ENCODE measurements around the gene HMG20A.
A peak's percentile ranks its signal among the peaks of the same experiment; 100 is the strongest.
"Not testable (repeated sequence)": the region's sequence is repeated elsewhere in the genome, so short reads cannot be mapped to it uniquely, and the experiment has no call there.

Gene HMG20A

GRCh38 chr15:77398927-77399326 lies 21.8 kb upstream of the HMG20A start:
- no peak overlapping the region for H3K27ac Mint-ChIP-seq
- H3K27me3 Mint-ChIP-seq (ENCODE audit: low read depth) = no peaks in the 10 kb centered on the region
- no peaks in the 10 kb centered on the region for H3K4me1 Mint-ChIP-seq

GRCh38 chr15:77400258-77400657 lies 20.4 kb upstream of the HMG20A start:
- H3K36me3 Mint-ChIP-seq (ENCODE audit: low read depth) = peaks cover 43% of the 10 kb centered on the region
- no peak overlapping the region for H3K4me3 Mint-ChIP-seq
- no peak overlapping the region for H3K27ac Mint-ChIP-seq
- no peaks in the 10 kb centered on the region for H3K27me3 Mint-ChIP-seq (ENCODE audit: low read depth)
- H3K4me1 Mint-ChIP-seq = no peaks in the 10 kb centered on the region
- peaks cover 52% of the 10 kb centered on the region for H3K9me3 Mint-ChIP-seq
- TF ChIP-seq CTCF (IDR thresholded peaks at IDR 0.05; ENCODE audit: unreplicated experiment in 3 of 3) = no peak

More at GRCh38 chr15:77398927-77399326, 21.8 kb upstream of the HMG20A start:
- no peak for TF ChIP-seq CTCF (IDR thresholded peaks at IDR 0.05; ENCODE audit: unreplicated experiment in 3 of 3)
- no peak overlapping the region for H3K4me3 Mint-ChIP-seq
- peaks cover 50% of the 10 kb centered on the region for H3K36me3 Mint-ChIP-seq (ENCODE audit: low read depth)
- peaks cover 61% of the 10 kb centered on the region for H3K9me3 Mint-ChIP-seq

DNA sequence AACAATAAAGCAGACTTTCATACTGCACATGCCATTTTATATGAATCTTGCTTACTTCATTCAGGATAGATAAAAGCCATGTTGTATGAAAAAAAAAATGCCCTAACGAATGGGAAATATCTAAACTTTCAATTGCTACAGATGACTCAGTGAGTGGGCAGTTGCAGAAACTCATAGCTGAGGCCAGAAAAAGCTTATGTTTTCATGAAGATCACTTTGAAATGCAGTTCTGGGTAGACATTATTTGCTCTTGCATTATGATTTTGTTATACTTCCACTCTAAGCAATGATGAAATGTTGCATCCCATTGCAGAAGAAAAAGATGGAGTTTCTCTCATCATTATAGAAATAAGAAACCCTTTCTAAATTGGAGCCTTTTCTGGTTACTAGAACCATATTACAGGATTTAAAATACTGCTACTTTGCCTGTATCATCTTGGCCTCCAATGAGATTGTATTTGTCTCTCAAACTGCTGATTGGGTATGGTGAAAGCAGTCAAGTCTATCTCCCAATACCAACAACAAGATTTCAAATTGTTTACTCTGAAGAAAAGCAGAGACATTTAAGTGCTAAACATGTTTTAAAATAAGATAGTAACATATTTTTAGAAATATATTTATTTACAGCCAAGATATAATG lies 17.8 kb upstream of the HMG20A start:
- no peak overlapping the region for H3K27ac Mint-ChIP-seq

DNA sequence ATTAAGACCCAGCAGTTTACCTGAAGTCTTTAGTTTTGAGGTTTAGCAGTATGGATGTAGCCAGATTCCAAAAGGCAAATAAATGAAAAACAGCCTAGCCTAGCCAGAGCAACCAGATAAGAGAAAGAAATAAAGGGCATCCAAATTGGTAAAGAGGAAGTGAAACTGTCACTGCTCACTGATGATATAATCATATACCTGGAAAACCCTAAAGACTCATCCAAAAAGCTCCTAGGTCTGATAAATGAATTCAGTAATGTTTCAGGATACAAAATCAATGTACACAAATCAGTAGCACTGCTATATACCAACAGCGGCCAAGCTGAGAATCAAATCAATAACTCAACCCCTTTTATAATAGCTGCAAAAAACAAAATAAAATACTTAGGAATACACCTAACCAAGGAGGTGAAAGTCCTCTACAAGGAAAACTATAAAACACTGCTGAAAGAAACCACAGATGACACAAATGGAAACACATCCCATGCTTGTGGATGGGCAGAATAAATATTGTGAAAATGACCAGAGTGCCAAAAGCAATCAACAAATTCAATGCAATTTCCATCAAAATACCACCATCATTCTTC lies 14.4 kb upstream of the HMG20A start:
- not testable (repeated sequence) for H3K4me3 Mint-ChIP-seq; H3K9me3 Mint-ChIP-seq; H3K27me3 Mint-ChIP-seq (ENCODE audit: low read depth); H3K27ac Mint-ChIP-seq; H3K4me1 Mint-ChIP-seq
- peaks cover 11% of the 10 kb centered on the region for H3K36me3 Mint-ChIP-seq (ENCODE audit: low read depth)

More for the DNA sequence above, 17.8 kb upstream of the HMG20A start:
- Mint-ChIP-seq H3K27me3 (ENCODE audit: low read depth) (no peaks in the 10 kb centered on the region), H3K4me3 (no peak overlapping the region), H3K4me1 (no peaks in the 10 kb centered on the region), H3K9me3 (peaks cover 38% of the 10 kb centered on the region), H3K36me3 (ENCODE audit: low read depth) (peaks cover 37% of the 10 kb centered on the region)
- TF ChIP-seq CTCF (IDR thresholded peaks at IDR 0.05; ENCODE audit: unreplicated experiment in 3 of 3) = no peak

GRCh38 chr15:77406846-77407245 lies 13.8 kb upstream of the HMG20A start:
- H3K27ac Mint-ChIP-seq = no peak overlapping the region
- peaks cover 8% of the 10 kb centered on the region for H3K9me3 Mint-ChIP-seq
- no peak for TF ChIP-seq CTCF (IDR thresholded peaks at IDR 0.05; ENCODE audit: unreplicated experiment in 3 of 3)
- peaks cover 10% of the 10 kb centered on the region for H3K36me3 Mint-ChIP-seq (ENCODE audit: low read depth)
- peaks cover 4% of the 10 kb centered on the region for H3K4me1 Mint-ChIP-seq
- H3K27me3 Mint-ChIP-seq (ENCODE audit: low read depth) = no peaks in the 10 kb centered on the region
- H3K4me3 Mint-ChIP-seq = no peak overlapping the region

DNA sequence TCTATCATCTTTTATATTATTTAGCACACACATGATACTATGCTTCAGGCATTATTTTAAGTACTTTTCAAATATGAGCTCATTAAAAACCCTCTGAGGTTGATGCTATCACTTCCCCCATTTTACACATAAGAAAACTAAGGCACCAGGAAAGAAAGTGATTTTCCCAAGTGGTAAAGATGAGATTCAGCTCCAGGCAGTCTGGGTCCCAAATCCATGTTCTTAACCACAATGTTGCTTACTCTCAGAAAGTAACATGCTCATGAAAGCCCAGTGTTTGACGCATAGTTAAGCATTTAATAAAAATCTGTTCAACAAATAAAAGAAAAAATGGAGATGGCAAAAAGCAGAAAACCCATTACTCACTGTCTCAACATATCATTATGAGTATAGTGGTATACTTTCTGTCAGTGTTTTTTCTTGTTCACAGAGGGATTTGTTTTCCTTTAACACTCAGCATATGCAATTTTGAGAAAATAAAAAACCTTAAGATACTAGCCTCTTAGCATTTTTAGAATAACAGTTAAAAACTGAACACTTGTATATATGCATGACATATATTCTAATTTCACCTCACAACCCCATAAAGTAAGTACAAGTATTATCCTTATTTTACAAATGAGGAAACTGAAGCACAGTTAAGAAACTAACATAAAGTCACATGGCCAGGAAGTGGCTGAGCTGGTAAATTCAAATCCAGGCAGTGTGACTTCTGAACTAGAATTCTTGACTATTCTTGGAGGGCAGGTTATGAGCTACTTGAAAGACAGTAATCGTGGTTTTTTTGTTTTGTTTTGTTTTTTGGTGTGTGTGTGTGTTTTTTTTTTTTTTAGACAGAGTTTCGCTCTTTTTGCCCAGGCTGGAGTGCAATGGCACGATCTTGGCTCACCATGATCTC lies 11.2 kb upstream of the HMG20A start:
- TF ChIP-seq CTCF (IDR thresholded peaks at IDR 0.05; ENCODE audit: unreplicated experiment in 3 of 3) = no peak
- Mint-ChIP-seq H3K27ac (peak overlapping the region in 1 of 3 experiments; percentile 24), H3K9me3 (peaks cover 8% of the 10 kb centered on the region), H3K36me3 (ENCODE audit: low read depth) (peaks cover 10% of the 10 kb centered on the region), H3K27me3 (ENCODE audit: low read depth) (no peaks in the 10 kb centered on the region), H3K4me1 (peaks cover 19% of the 10 kb centered on the region), H3K4me3 (no peak overlapping the region)

GRCh38 chr15:77410157-77410500 lies 10.6 kb upstream of the HMG20A start:
- peaks cover 19% of the 10 kb centered on the region for H3K4me1 Mint-ChIP-seq
- not testable (repeated sequence) for H3K4me3 Mint-ChIP-seq; H3K27me3 Mint-ChIP-seq (ENCODE audit: low read depth); H3K27ac Mint-ChIP-seq; H3K9me3 Mint-ChIP-seq
- peaks cover 10% of the 10 kb centered on the region for H3K36me3 Mint-ChIP-seq (ENCODE audit: low read depth)

All from nephron (organoid).